Measurements from ENCODE around the gene FKBP3. TPM values are rescaled to one million over a fixed set of nuclear protein-coding genes. Genes with fewer than 3 reads are reported as not detected.
"Not testable (repeated sequence)": the region's sequence is repeated elsewhere in the genome, so short reads cannot be mapped to it uniquely, and the experiment has no call there.

Gene FKBP3
- total RNA-seq, 1 donor from 2014 or later: 64.9 TPM

- DNase-seq (ENCODE audit: low read depth): no peak
Measured at GRCh38 chr14:45112896-45113781, 21.1 kb downstream of the FKBP3 start.

GRCh38 chr14:45104561-45104960 lies 29.7 kb downstream of the FKBP3 start:
- no peak for DNase-seq (ENCODE audit: low read depth)

DNA sequence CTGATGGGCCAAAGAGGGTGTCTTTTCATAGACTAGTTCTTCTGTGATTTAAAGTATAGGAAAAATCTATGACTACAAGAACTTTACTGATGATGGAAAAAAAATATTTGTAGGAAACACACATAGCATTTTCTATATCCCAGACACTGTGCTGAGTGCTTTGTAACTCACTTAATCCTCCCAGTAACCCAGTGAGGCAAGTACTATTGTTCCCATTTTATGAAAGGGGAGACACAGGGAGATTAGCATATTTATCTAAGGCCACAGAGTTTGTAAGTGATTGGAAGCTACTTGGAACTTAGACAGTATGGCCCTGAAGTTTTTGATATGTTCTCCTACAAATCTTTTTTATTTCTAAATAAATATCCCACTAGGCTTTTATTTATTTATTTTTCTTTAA lies 30.5 kb downstream of the FKBP3 start:
- no peak for DNase-seq (ENCODE audit: low read depth)

GRCh38 chr14:45096218-45096617 lies 38.1 kb downstream of the FKBP3 start:
- no peak for DNase-seq (ENCODE audit: low read depth)

GRCh38 chr14:45095143-45095542 lies 39.1 kb downstream of the FKBP3 start:
- no peak for DNase-seq (ENCODE audit: low read depth)

GRCh38 chr14:45094275-45094674 lies 40.0 kb downstream of the FKBP3 start:
- no peak for DNase-seq (ENCODE audit: low read depth)

GRCh38 chr14:45091710-45092109 lies 42.6 kb downstream of the FKBP3 start:
- DNase-seq (ENCODE audit: low read depth): peak; percentile 31

- DNase-seq (ENCODE audit: low read depth): peak; percentile 70
Measured at GRCh38 chr14:45089813-45090212, 44.5 kb downstream of the FKBP3 start.

DNA sequence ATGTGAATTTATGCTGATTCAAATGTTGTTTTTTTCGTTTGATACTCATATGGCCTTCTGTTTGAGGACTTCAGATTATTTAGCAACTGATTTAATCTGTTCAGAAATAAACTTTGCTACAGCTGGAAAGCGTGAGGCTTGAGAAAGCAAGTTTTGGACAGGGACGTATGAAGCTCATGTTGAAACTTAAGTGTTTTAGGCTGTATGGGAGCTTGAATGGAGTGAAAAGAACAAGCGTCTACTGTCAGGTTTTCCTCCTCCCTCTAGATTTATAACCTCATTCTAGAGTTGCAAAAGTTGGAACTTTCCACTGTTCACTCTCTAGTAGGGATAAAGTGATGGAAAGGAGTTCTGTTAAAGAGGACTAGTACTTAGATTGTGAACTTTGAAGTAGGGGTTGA lies 49.3 kb downstream of the FKBP3 start:
- peak; percentile 50 for DNase-seq (ENCODE audit: low read depth)

- DNase-seq (ENCODE audit: low read depth): peak; percentile 79
Measured at GRCh38 chr14:45083976-45084722, 50.1 kb downstream of the FKBP3 start, which contains the start of gene PRPF39. Gene PRPF39, plus strand, starts transcription at chr14:45084116. Its CDS starts 11,124 bp downstream, at chr14:45095240.

DNA sequence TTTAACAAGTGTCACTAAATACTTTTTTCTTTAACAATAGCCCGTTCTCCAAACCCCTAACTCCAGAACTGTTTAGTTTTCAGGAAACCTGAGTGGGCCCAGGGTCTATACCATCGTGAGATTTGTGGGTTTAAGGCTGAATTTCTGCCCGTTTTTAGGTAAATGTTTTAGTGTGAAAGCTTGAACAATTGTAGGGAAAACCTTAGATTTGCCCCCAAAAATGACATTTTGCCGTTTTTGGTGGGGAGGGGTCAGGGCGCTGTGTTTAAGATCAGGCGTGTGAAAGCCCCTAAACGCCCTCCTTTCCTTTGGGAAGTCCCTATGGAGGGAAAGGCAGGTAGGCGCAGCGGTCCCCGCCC lies 50.7 kb downstream of the FKBP3 start:
- no peak for DNase-seq (ENCODE audit: low read depth)

DNA sequence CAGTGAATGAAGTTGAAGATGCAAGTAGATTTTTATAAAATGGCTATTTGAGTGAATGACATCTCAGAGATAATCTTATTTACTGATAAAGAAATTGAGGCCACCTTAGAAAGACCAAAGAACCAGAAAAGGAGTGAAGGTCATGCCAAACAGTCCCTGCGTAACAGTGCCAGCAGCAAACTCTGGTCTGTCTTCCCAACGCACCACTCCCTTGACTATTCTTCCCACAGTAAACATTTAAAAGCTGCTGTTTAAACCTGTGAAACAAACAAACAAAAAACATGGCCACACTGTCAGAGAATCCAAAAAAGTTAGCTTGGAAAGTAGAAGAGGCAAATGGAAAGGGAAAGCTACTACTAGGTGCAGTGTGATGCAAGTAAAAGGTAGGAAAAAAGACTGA lies 51.9 kb downstream of the FKBP3 start:
- DNase-seq (ENCODE audit: low read depth): no peak

- not testable (repeated sequence) for DNase-seq (ENCODE audit: low read depth)
Measured at GRCh38 chr14:45081096-45081495, 53.2 kb downstream of the FKBP3 start.

GRCh38 chr14:45080416-45080968 lies 53.8 kb downstream of the FKBP3 start:
- not testable (repeated sequence) for DNase-seq (ENCODE audit: low read depth)

GRCh38 chr14:45078323-45078722 lies 56.0 kb downstream of the FKBP3 start:
- DNase-seq (ENCODE audit: low read depth): no peak

DNA sequence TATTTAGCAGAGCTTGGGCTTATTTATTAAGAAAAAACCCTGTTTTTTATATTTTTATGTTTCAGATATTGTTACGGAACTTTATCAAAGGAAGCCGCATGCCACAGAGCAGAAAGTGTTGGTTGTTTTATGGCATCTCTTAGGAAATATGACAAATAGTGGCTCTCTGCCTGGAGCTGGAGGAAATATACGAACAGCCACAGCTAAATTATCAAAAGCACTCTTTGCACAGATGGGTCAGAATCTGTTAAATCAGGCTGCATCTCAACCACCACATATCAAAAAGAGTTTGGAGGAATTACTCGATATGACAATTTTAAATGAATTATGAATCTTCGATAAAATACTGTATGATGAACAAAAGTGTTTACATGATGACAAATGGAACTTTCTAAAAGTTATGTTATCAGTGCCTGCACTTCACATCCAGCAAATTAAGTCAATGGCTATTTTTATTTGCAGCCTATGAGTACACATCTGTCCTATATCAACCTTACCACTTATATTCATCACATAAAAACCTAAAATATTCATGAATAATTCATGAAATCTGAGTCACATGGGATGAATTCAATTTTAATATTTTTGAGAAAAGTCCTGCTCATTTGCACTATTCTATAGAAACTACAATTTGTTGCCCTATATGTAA lies 60.9 kb downstream of the FKBP3 start:
- no peak for DNase-seq (ENCODE audit: low read depth)

DNA sequence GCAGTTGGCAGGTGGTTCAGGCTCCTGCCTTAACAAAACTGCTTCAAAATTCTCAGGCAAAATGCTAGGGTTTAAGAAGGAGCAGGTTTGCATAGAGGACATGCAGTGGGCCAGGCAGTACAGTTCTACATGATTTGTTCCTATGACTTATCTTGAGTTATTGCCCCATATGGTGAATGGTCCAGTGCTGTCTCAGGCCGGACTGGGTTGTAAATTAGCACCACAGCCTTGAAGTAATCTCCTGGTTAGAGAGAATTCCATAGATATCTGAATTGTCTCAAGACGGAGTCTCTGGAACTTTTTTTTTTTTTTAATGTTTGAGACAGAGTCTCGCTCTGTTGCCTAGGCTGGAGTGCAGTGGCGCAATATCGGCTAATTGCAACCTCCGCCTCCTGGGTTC lies 62.2 kb downstream of the FKBP3 start:
- no peak for DNase-seq (ENCODE audit: low read depth)

GRCh38 chr14:45070215-45070614 lies 64.1 kb downstream of the FKBP3 start:
- DNase-seq (ENCODE audit: low read depth): no peak

GRCh38 chr14:45068396-45068795 lies 65.9 kb downstream of the FKBP3 start:
- DNase-seq (ENCODE audit: low read depth): no peak

GRCh38 chr14:45066667-45067066 lies 67.6 kb downstream of the FKBP3 start:
- DNase-seq (ENCODE audit: low read depth): no peak

GRCh38 chr14:45065956-45066355 lies 68.3 kb downstream of the FKBP3 start:
- DNase-seq (ENCODE audit: low read depth): no peak

Measured in renal cortical epithelial cell (primary cell).